Mucosa of stomach (tissue), 1 donor: ENCODE data around the gene NR5A2.
"Not testable (repeated sequence)": the region's sequence is repeated elsewhere in the genome, so short reads cannot be mapped to it uniquely, and the experiment has no call there.

Source experiments
- H3K27me3 ChIP-seq: one replicate; pipeline ENCODE4 v1.7.0; 2013; ENCODE audit warnings: mild to moderate bottlenecking, low read length; ENCODE audit not compliant: control insufficient read depth, insufficient read depth
- H3K36me3 ChIP-seq: one replicate; pipeline ENCODE4 v1.7.0; 2013; ENCODE audit warnings: low read length; ENCODE audit not compliant: control insufficient read depth, insufficient read depth
- H3K4me1 ChIP-seq: one replicate; pipeline ENCODE4 v1.7.0; 2013; ENCODE audit warnings: mild to moderate bottlenecking, low read length; ENCODE audit not compliant: control insufficient read depth, insufficient read depth
- H3K4me3 ChIP-seq: one replicate; pipeline ENCODE4 v1.7.0; 2013; ENCODE audit warnings: low read length
- H3K9ac ChIP-seq: one replicate; pipeline ENCODE4 v1.7.0; 2013; ENCODE audit warnings: mild to moderate bottlenecking, low read length, moderate library complexity
- H3K9me3 ChIP-seq: one replicate; pipeline ENCODE4 v1.7.0; 2013; ENCODE audit warnings: mild to moderate bottlenecking, low read length, moderate library complexity; ENCODE audit not compliant: control insufficient read depth
- donor health status: Pancreatic carcinoma.

NR5A2 gene

GRCh38 chr1:200180821-200181220 lies 153.3 kb downstream of the NR5A2 start:
- no peaks in the 10 kb centered on the region for H3K27me3 ChIP-seq
- H3K4me1 ChIP-seq: peaks cover 14% of the 10 kb centered on the region
- H3K9ac ChIP-seq: no peak overlapping the region
- no peak overlapping the region for H3K4me3 ChIP-seq
- no peaks in the 10 kb centered on the region for H3K9me3 ChIP-seq
- H3K36me3 ChIP-seq: no peaks in the 10 kb centered on the region

DNA sequence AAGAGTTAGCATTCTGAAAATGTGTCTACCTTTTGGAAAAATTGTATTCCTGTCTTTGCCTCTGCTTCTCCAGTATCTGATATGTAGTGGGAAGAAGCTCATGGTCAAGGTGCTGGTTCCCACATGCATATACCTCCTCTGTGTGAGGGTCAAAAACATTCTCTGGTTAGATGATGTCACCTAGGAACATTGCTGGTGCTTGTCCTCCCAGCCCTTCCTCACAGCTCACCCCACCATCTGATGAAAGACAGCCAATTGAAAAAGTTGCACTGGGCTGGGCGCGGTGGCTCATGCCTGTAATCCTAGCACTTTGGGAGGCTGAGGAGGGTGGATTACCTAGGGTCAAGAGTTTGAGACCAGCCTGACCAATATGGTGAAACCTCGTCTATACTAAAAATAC lies 154.4 kb downstream of the NR5A2 start:
- no peaks in the 10 kb centered on the region for H3K27me3 ChIP-seq

DNA sequence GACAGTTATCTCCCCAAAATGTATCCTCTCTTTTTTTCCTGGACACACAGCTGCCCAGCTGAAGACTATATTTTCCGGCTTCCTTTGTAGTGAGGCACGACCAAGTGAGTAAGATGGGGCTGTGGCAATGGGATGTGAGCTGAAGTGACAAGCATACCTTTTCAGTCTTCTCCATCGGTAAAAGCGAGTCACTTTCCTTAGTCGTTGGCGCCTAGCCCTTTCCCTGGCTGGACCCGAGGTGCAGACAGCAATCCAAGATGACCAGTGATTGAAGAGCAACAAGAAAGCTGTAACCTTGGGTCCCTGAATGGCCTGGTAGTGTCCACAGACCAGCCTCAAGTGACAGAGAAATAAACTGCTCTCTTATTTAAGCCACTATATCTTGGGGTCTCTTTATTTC lies 155.2 kb downstream of the NR5A2 start:
- H3K4me1 ChIP-seq: peaks cover 14% of the 10 kb centered on the region
- H3K9ac ChIP-seq: no peak overlapping the region
- no peaks in the 10 kb centered on the region for H3K9me3 ChIP-seq
- no peak overlapping the region for H3K4me3 ChIP-seq
- no peaks in the 10 kb centered on the region for H3K27me3 ChIP-seq
- H3K36me3 ChIP-seq: no peaks in the 10 kb centered on the region

More for the DNA sequence above, 154.4 kb downstream of the NR5A2 start:
- H3K9me3 ChIP-seq: no peaks in the 10 kb centered on the region
- H3K4me3 ChIP-seq: no peak overlapping the region
- H3K4me1 ChIP-seq: peaks cover 14% of the 10 kb centered on the region
- H3K9ac ChIP-seq: no peak overlapping the region
- H3K36me3 ChIP-seq: no peaks in the 10 kb centered on the region

DNA sequence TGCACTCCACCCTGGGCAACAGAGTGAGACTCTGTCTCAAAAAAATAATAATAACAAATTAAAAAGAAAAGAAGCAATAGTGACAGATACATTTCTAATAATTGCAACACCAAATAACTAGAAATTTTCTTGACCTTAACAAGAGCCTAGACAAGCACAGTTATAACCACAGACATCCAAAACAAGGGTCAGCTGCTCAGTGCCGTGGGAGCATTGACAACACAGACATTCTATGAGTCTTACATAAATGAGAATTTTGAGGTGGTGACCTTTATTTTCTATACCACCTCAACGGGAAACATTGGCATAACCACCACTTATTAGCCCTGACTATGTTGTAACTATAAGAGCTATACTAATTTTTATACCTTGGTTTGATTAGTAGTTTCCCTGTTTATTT lies 156.1 kb downstream of the NR5A2 start:
- H3K27me3 ChIP-seq: no peaks in the 10 kb centered on the region
- no peaks in the 10 kb centered on the region for H3K9me3 ChIP-seq
- no peak overlapping the region for H3K9ac ChIP-seq
- H3K4me1 ChIP-seq: peaks cover 14% of the 10 kb centered on the region
- no peak overlapping the region for H3K4me3 ChIP-seq
- no peaks in the 10 kb centered on the region for H3K36me3 ChIP-seq

GRCh38 chr1:200184196-200184595 lies 156.7 kb downstream of the NR5A2 start:
- H3K9ac ChIP-seq: no peak overlapping the region
- no peaks in the 10 kb centered on the region for H3K36me3 ChIP-seq
- no peaks in the 10 kb centered on the region for H3K27me3 ChIP-seq
- no peaks in the 10 kb centered on the region for H3K9me3 ChIP-seq
- H3K4me3 ChIP-seq: no peak overlapping the region
- H3K4me1 ChIP-seq: peaks cover 14% of the 10 kb centered on the region

DNA sequence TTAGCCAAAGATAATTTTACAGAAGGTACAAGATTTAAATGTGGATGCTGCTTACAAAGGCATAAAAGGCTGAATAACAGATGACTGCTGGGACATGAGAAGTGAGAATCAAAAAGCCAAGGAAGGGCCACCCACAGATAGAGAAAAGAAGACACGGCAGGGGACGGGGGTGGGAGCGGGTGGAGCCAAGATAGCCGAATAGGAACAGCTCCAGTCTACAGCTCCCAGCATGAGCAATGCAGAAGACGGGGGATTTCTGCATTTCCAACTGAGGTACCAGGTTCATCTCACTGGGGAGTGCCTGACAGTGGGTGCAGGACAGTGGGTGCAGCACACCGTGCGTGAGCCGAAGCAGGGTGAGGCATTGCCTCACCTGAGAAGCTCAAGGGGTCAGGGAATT lies 157.7 kb downstream of the NR5A2 start:
- not testable (repeated sequence) for H3K36me3 ChIP-seq, H3K9me3 ChIP-seq, H3K9ac ChIP-seq, H3K4me3 ChIP-seq, H3K27me3 ChIP-seq
- H3K4me1 ChIP-seq: peaks cover 14% of the 10 kb centered on the region

DNA sequence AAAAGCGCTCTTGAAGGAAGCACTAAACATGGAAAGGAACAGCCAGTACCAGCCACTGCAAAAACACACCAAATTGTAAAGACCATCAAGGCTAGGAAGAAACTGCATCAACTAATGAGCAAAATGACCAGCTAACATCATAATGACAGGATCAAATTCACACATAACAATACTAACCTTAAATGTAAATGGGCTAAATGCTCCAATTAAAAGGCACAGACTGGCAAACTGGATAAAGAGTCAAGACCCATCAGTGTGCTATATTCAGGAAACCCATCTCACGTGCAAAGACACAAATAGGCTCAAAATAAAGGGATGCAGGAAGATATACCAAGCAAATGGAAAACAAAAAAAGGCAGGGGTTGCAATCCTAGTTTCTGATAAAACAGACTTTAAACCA lies 159.8 kb downstream of the NR5A2 start:
- not testable (repeated sequence) for H3K27me3 ChIP-seq, H3K9me3 ChIP-seq, H3K4me3 ChIP-seq, H3K9ac ChIP-seq, H3K4me1 ChIP-seq, H3K36me3 ChIP-seq

- H3K9ac ChIP-seq: no peak overlapping the region
- no peaks in the 10 kb centered on the region for H3K4me1 ChIP-seq
- H3K9me3 ChIP-seq: no peaks in the 10 kb centered on the region
- H3K4me3 ChIP-seq: no peak overlapping the region
- no peaks in the 10 kb centered on the region for H3K27me3 ChIP-seq
- no peaks in the 10 kb centered on the region for H3K36me3 ChIP-seq
These were observed 164.5 kb downstream of the NR5A2 start for GRCh38 chr1:200191993-200192392.

DNA sequence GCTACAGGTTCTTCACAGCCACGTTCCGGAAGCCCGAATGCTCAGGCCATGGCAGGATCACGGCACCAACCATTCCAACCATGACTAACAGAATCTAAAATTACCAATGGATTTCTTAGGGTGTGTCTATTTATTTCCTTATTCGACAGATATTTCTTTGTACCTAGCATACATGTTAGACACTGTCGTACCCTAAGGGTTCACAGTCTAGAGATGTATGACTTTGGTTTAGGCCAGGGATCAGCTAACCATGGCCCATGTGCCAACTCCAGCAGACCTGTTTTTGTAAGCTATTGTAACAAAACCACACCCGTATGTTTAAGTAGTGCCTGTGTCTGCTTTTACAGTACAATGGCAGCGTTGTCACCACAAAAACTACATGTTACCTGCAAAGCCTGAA lies 167.0 kb downstream of the NR5A2 start:
- H3K4me1 ChIP-seq: no peaks in the 10 kb centered on the region
- H3K9me3 ChIP-seq: no peaks in the 10 kb centered on the region
- H3K36me3 ChIP-seq: no peaks in the 10 kb centered on the region
- H3K4me3 ChIP-seq: no peak overlapping the region
- H3K27me3 ChIP-seq: no peaks in the 10 kb centered on the region
- H3K9ac ChIP-seq: no peak overlapping the region

DNA sequence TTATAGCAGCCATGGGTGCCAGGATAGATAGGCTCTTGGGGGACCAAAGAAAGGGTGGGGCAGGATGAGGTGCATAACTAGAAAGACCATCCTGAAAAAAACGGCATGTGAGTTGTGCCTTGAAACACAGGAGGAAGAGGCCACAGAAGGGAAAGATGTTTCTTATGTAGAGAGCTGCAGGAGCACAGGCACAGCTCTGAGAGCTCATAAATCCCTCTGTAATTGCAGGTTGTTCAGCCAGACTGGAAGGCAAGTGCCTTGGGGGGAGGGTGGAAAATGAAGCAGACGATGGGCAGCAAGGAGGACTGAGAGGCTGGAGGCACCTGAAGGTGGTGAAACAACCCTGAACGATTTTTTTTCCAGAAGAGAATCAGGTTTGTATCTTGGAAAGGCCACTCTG lies 170.7 kb downstream of the NR5A2 start:
- Histone ChIP-seq H3K4me1 (no peaks in the 10 kb centered on the region), H3K27me3 (no peaks in the 10 kb centered on the region), H3K36me3 (no peaks in the 10 kb centered on the region), H3K4me3 (no peak overlapping the region), H3K9me3 (no peaks in the 10 kb centered on the region), H3K9ac (no peak overlapping the region)

DNA sequence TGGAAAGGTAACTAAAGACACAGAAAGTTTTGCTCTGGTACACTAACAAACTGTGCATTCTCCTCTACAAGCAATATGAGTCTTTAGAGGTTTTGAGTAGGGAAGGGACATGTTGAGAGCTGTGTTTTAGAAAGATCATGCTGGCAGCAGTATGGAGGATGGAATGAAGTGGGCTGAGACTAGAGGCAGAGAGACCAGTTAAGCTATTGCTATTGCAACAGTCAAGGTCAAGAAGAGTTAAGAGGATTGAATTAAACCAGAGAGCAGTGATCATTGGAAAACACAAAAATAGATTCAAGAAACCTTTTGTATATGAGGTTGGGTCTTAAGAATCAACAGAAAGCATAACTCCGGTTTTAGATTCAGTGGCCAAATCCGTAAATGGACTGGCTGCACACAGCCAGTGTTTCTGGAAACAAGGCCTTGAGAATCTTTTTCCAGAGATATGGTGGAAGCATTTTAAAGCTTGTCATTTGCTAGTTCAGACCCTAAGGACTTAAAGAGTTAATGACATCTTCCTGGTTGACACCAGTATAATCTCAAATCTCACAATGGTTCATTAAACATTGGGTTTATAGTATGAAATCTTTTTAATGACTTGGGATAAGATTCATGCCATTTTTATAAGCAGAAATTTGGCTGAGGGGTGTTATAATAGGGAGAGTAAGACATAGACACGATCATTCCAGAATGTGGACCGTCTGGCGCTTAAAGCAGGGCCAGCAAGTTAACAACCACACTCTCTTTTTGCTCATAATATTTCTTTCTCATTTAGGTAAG lies 177.9 kb downstream of the NR5A2 start:
- Histone ChIP-seq H3K9me3 (no peaks in the 10 kb centered on the region), H3K27me3 (no peaks in the 10 kb centered on the region), H3K4me1 (no peaks in the 10 kb centered on the region), H3K36me3 (no peaks in the 10 kb centered on the region), H3K4me3 (no peak overlapping the region), H3K9ac (no peak overlapping the region)

GRCh38 chr1:200206340-200206739 lies 178.8 kb downstream of the NR5A2 start:
- Histone ChIP-seq H3K9ac (no peak overlapping the region), H3K4me1 (no peaks in the 10 kb centered on the region), H3K4me3 (no peak overlapping the region), H3K27me3 (no peaks in the 10 kb centered on the region), H3K36me3 (no peaks in the 10 kb centered on the region), H3K9me3 (no peaks in the 10 kb centered on the region)

DNA sequence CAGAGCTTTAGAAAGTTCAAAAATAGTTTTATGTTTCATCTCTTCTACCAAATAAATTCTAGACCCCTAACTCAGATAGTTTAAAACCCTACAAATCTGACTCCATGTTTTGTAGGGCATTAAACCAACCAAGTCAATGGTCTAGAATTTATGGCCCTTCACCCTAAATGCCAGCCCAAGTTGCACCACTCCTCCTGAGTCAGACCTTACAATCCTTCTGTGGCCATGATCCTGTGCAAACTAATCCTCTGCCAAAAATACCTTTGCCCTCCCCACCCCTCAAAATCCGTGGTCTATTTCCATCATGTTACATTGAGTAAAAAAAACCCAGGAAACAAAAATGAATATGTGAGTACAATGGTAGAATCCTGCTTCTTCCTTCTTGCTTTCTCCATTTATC lies 179.3 kb downstream of the NR5A2 start:
- H3K27me3 ChIP-seq: no peaks in the 10 kb centered on the region
- H3K9ac ChIP-seq: no peak overlapping the region
- H3K36me3 ChIP-seq: no peaks in the 10 kb centered on the region
- H3K4me3 ChIP-seq: no peak overlapping the region
- no peaks in the 10 kb centered on the region for H3K4me1 ChIP-seq
- H3K9me3 ChIP-seq: no peaks in the 10 kb centered on the region
